Esophagus squamous epithelium (tissue), 4 donors: ENCODE measurements around the gene EMD.

Source experiments
- CTCF ChIP-seq, 6 experiments: fragments of 450-650 bp in 4 of 6; fragments of 200-600 bp in 2 of 6; sonication (generic) in 2 of 6; IDR thresholded peaks; one replicate each; pipeline ENCODE4 v1.5.1; 2016 to 2019; ENCODE audit warnings: antibody characterized with exemption in 6 of 6, mild to moderate bottlenecking in 4 of 6, moderate library complexity in 4 of 6
- POLR2A ChIP-seq, 4 donors: fragments of 450-650 bp; IDR thresholded peaks; one replicate each; pipeline ENCODE4 v1.6.1; 2017; ENCODE audit warnings: antibody characterized with exemption in 4 of 4, mild to moderate bottlenecking in 4 of 4, moderate library complexity in 3 of 4

DNA sequence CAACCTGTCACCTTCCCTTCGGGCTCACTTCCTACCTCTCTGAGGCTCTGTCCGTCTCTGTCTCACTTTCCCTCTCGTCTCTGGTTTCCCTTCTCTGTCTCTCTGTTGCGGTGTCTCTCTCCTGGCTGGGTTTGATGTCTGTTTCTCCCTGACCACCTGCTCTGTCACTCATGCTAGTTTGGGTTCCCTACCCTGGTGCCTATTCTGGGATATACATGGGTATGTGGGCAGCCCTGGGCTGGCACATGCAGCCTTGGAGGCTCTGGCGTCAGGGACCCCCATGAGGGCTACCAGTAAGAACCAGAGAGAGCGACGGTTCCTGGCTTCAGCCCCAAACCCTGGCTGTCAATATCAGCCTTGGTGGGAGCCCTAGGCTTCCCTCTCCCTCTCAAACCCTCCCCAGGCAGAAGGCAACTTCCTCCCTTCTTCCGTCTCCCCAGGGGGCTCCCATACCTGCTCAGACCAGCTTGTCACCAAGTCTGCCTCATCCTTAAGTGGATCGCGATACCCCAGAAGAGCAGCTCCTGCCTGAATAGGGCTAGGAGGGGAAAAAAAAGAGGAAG lies 29.6 kb downstream of the EMD start:
- no peak for TF ChIP-seq CTCF (IDR thresholded peaks at IDR 0.05)
- no peak for TF ChIP-seq POLR2A (IDR thresholded peaks at IDR 0.05)
